ENCODE measurements around the gene TNIK.
"Not testable (repeated sequence)": the region's sequence is repeated elsewhere in the genome, so short reads cannot be mapped to it uniquely, and the experiment has no call there.

Gene TNIK

GRCh38 chr3:171306631-171307030, 153.6 kb downstream of the TNIK start:
- peak; percentile 96 for DNase-seq

GRCh38 chr3:171305823-171306222, 154.4 kb downstream of the TNIK start:
- DNase-seq = not testable (repeated sequence)

GRCh38 chr3:171304498-171304897, 155.7 kb downstream of the TNIK start:
- DNase-seq = not testable (repeated sequence)

GRCh38 chr3:171304017-171304416, 156.2 kb downstream of the TNIK start:
- DNase-seq = not testable (repeated sequence)

- DNase-seq = no peak
These were observed 158.2 kb downstream of the TNIK start for GRCh38 chr3:171301998-171302397.

- DNase-seq = no peak
These were observed 159.2 kb downstream of the TNIK start for GRCh38 chr3:171301002-171301401.

GRCh38 chr3:171297951-171298350, 162.3 kb downstream of the TNIK start:
- no peak for DNase-seq

- DNase-seq = no peak
These were observed 163.0 kb downstream of the TNIK start for GRCh38 chr3:171297207-171297606.

GRCh38 chr3:171295484-171296373, 164.5 kb downstream of the TNIK start:
- no peak for DNase-seq

GRCh38 chr3:171293142-171293782, 166.9 kb downstream of the TNIK start:
- no peak for DNase-seq

GRCh38 chr3:171290680-171291079, 169.5 kb downstream of the TNIK start:
- no peak for DNase-seq

GRCh38 chr3:171289291-171289690, 170.9 kb downstream of the TNIK start:
- no peak for DNase-seq

GRCh38 chr3:171287761-171288160, 172.4 kb downstream of the TNIK start:
- DNase-seq = not testable (repeated sequence)

GRCh38 chr3:171286580-171287249, 173.5 kb downstream of the TNIK start:
- peak; percentile 40 for DNase-seq

- no peak for DNase-seq
These were observed 174.9 kb downstream of the TNIK start for GRCh38 chr3:171285287-171285686.

- DNase-seq = peak; percentile 96
These were observed 175.7 kb downstream of the TNIK start for GRCh38 chr3:171284308-171285075.

GRCh38 chr3:171283848-171284222, 176.4 kb downstream of the TNIK start:
- DNase-seq = no peak

- DNase-seq = no peak
These were observed 176.9 kb downstream of the TNIK start for GRCh38 chr3:171283183-171283847.

GRCh38 chr3:171282041-171282440, 178.2 kb downstream of the TNIK start:
- peak; percentile 79 for DNase-seq

GRCh38 chr3:171281256-171281992, 178.8 kb downstream of the TNIK start:
- DNase-seq = no peak

- no peak for DNase-seq
These were observed 180.2 kb downstream of the TNIK start for GRCh38 chr3:171279972-171280371.

- DNase-seq = no peak
These were observed 182.0 kb downstream of the TNIK start for GRCh38 chr3:171278299-171278590.
